SK-N-SH (cell line): ENCODE measurements around the gene CANT1. TPM values are rescaled to one million over a fixed set of nuclear protein-coding genes. Genes with fewer than 3 reads are reported as not detected.

Experiments
- CTCF ChIA-PET: fragments of 300-600, 350-600 bp; formaldehyde crosslinking; extraction: SDS; loops from one replicate; lab custom pipeline; 2021; lab: Yijun Ruan, JAX
- POLR2A ChIA-PET: fragments of 350-600 bp; sonication (Branson Sonifier 250); formaldehyde crosslinking; extraction: SDS; loops from one replicate; lab custom pipeline; 2020; ENCODE audit warnings: antibody characterized with exemption, inconsistent platforms; lab: Yijun Ruan, JAX
- DNase-seq: peaks from one replicate; pipeline ENCODE4 v3.0.0; 2012
- H2AFZ ChIP-seq: fragments of 200-600 bp; sonication (generic); 2 replicates; pipeline ENCODE4 v1.8.1; 2016; ENCODE audit warnings: antibody characterized with exemption, mild to moderate bottlenecking, low read depth
- H3F3A ChIP-seq: fragments of 200-600 bp; sonication (generic); replicated peaks from 2 replicates; pipeline ENCODE3; 2016; ENCODE audit warnings: antibody characterized with exemption, mild to moderate bottlenecking; ENCODE audit not compliant: insufficient read depth
- H3K27ac ChIP-seq, 2 experiments: fragments of 200-500 bp in 1 of 2; fragments of 200-600 bp in 1 of 2; sonication (Bioruptor generic) in 1 of 2; sonication (generic), shearing (Covaris generic) in 1 of 2; 2 replicates each; pipeline versions ENCODE4 v1.5.1 to v1.6.1; 2014 to 2016; ENCODE audit warnings: low read depth in 2 of 2, inconsistent platforms in 1 of 2, low read length in 1 of 2, mild to moderate bottlenecking in 1 of 2, mixed read lengths in 1 of 2
- H3K27me3 ChIP-seq: fragments of 200-600 bp; sonication (generic), shearing (Covaris generic); 2 replicates; pipeline ENCODE4 v1.6.1; 2016; ENCODE audit warnings: mixed run types; ENCODE audit not compliant: insufficient read depth
- H3K36me3 ChIP-seq, 2 experiments: fragments of 200-500 bp in 1 of 2; fragments of 200-600 bp in 1 of 2; sonication (Bioruptor generic) in 1 of 2; sonication (generic) in 1 of 2; replicated peaks in 1 of 2; 2 replicates each; pipeline versions ENCODE3 to v1.5.1; 2014 to 2016; ENCODE audit warnings: low read length in 1 of 2, mild to moderate bottlenecking in 1 of 2; ENCODE audit not compliant: insufficient read depth in 2 of 2, control insufficient read depth in 1 of 2
- H3K4me1 ChIP-seq, 2 experiments: fragments of 200-500 bp in 1 of 2; fragments of 200-600 bp in 1 of 2; sonication (Bioruptor generic) in 1 of 2; sonication (generic), shearing (Covaris generic) in 1 of 2; 2 replicates each; pipeline versions ENCODE4 v1.5.1 to v1.6.1; 2014 to 2016; ENCODE audit warnings: low read depth in 1 of 2, low read length in 1 of 2, mixed run types in 1 of 2; ENCODE audit not compliant: insufficient read depth in 2 of 2, control insufficient read depth in 1 of 2
- H3K4me2 ChIP-seq: fragments of 200-600 bp; sonication (generic), shearing (Covaris generic); 2 replicates; pipeline ENCODE4 v1.6.1; 2017; ENCODE audit warnings: mixed run types
- H3K4me3 ChIP-seq, 2 experiments: fragments of 200-500 bp in 1 of 2; fragments of 200-600 bp in 1 of 2; sonication (Bioruptor generic) in 1 of 2; sonication (generic), shearing (Covaris generic) in 1 of 2; 2 replicates each; pipeline versions ENCODE4 v1.5.1 to v1.8.1; 2014 to 2016; ENCODE audit warnings: low read depth in 2 of 2, inconsistent platforms in 1 of 2, low read length in 1 of 2, mild to moderate bottlenecking in 1 of 2, mixed read lengths in 1 of 2, moderate library complexity in 1 of 2
- H3K79me2 ChIP-seq: fragments of 200-600 bp; sonication (generic); 2 replicates; pipeline ENCODE4 v1.8.1; 2017; ENCODE audit warnings: mild to moderate bottlenecking; ENCODE audit not compliant: insufficient read depth
- H3K9ac ChIP-seq: fragments of 200-600 bp; sonication (generic); 2 replicates; pipeline ENCODE4 v1.6.1; 2017; ENCODE audit warnings: mixed run types
- H3K9me2 ChIP-seq: fragments of 200-600 bp; sonication (generic); 2 replicates; pipeline ENCODE4 v1.6.1; 2017; ENCODE audit warnings: mixed run types
- H3K9me3 ChIP-seq: fragments of 200-600 bp; sonication (generic); 2 replicates; pipeline ENCODE4 v1.6.1; 2017; ENCODE audit warnings: mixed run types, mild to moderate bottlenecking, moderate library complexity
- H4K20me1 ChIP-seq: fragments of 200-600 bp; sonication (generic); 2 replicates; pipeline ENCODE4 v1.6.1; 2017; ENCODE audit warnings: mild to moderate bottlenecking, mixed run types; ENCODE audit not compliant: insufficient read depth
- ELF1 ChIP-seq: IDR thresholded peaks from 2 replicates; pipeline ENCODE4 v1.4.0; 2012
- EZH2phosphoT487 ChIP-seq: fragments of 200-600 bp; sonication (generic); IDR thresholded peaks from 2 replicates; pipeline ENCODE4 v1.6.1; 2017; ENCODE audit warnings: low read depth, mixed run types, mild to moderate bottlenecking, antibody characterized with exemption, moderate library complexity, borderline replicate concordance
- MXI1 ChIP-seq: IDR thresholded peaks from 2 replicates; pipeline ENCODE4 v1.6.1; 2012; ENCODE audit warnings: mild to moderate bottlenecking, low read depth, low read length, improper control_type of control experiment
- NFIC ChIP-seq: IDR thresholded peaks from 2 replicates; pipeline ENCODE4 v1.4.0; 2012; ENCODE audit warnings: borderline replicate concordance
- POLR2AphosphoS5 ChIP-seq: IDR thresholded peaks from 2 replicates; pipeline ENCODE4 v1.6.1; 2012; ENCODE audit warnings: low read depth, low read length
- RFX5 ChIP-seq: IDR thresholded peaks from 2 replicates; pipeline ENCODE4 v1.6.1; 2012; ENCODE audit warnings: mild to moderate bottlenecking, improper control_type of control experiment, low read length
- RXRA ChIP-seq: IDR thresholded peaks from 2 replicates; pipeline ENCODE4 v1.4.0; 2012; ENCODE audit warnings: low read depth, mild to moderate bottlenecking, borderline replicate concordance
- SIN3A ChIP-seq: IDR thresholded peaks from 2 replicates; pipeline ENCODE4 v1.6.1; 2012; ENCODE audit warnings: low read depth, mild to moderate bottlenecking, low read length, moderate library complexity, borderline replicate concordance
- SMC3 ChIP-seq: IDR thresholded peaks from 2 replicates; pipeline ENCODE4 v1.6.1; 2012; ENCODE audit warnings: low read depth, low read length, improper control_type of control experiment
- TCF12 ChIP-seq: IDR thresholded peaks from 2 replicates; pipeline ENCODE4 v1.4.0; 2012
- WGBS: methylation state at CpG from one replicate; pipeline ENCODE4 v1.1.6; 2017; ENCODE audit warnings: low lambda C conversion rate; 5-methylcytosine and 5-hydroxymethylcytosine counted together
- polyA plus RNA-seq, 3 experiments: library from polyadenylated mRNA; depleted of rRNA; stranded (reverse); fragments of >200 nt; gene quantifications; 2 replicates each; pipeline ENCODE4 v1.2.3, GENCODE V29; 2012
- TF ChIP-seq, protein P1 (sequence below): fragments of 150-350 bp; IDR thresholded peaks from 2 replicates; pipeline ENCODE4 v1.6.1; 2017; ENCODE audit warnings: antibody characterized with exemption, low read length, low read depth, borderline replicate concordance
- TF ChIP-seq, protein P2 (sequence below): IDR thresholded peaks from 2 replicates; pipeline ENCODE4 v1.4.0; 2012; ENCODE audit warnings: low read depth, borderline replicate concordance
- TF ChIP-seq, protein P3 (sequence below): IDR thresholded peaks from 2 replicates; pipeline ENCODE4; 2012
- TF ChIP-seq, protein P4 (sequence below): fragments of 200-600 bp; sonication (generic); IDR thresholded peaks from 2 replicates; pipeline ENCODE4 v1.6.1; 2017; ENCODE audit warnings: antibody characterized with exemption, mild to moderate bottlenecking, moderate library complexity

Gene CANT1
- polyA plus RNA-seq, 1 of the 3 experiments (the other 2 are of a cell fraction) = 87.4 TPM

DNA sequence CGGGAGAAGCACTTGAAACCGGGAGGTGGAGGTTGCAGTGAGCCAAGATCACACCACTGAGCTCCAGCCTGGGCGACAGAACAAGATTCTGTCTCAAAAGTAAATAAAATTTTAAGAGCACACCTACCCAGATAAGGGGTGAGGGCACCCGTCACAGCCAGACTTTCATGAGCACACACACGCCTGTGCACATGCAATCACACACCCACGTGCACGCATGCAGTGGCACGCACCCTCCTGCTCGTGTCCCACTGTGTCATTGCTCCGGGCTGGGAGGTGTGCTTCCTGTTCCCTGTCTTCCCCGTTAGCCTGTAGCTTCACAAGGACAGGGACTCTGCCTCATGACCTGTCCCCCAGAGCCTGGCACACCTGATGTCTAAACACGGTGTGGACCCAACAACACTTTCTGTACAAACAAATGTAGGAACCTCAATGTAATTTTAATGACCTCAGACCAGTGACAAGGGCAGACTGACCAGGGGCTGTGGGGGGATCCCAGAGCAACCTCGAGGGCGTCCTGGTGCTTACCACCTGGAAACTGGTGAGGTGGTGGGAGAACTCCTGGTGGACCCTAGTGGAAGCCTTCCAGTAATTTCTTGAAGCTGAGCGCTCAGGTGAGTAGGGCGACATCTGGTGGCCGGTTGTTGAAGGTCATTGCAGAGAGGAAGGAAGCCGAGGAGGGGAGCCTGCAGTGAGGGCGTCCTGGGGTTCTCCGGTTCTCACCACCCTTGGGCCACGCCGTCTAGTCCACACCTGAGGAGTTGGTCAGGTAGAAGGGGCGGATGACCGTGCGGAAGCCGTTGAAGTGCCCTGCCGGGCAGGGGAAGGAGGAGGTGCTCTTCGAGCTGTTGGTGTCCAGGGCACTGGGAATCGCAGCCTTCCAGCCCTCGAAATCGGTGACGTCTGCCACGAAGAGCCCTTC lies 38.5 kb downstream of the CANT1 start (continued):
- TF ChIP-seq SMC3 = peak; percentile 98
- no peak for TF ChIP-seq RFX5
- TF ChIP-seq RXRA = no peak
- no peak for TF ChIP-seq MXI1
- TF ChIP-seq NFIC = no peak
- TF ChIP-seq, all 33 proteins: peak for 6

DNA sequence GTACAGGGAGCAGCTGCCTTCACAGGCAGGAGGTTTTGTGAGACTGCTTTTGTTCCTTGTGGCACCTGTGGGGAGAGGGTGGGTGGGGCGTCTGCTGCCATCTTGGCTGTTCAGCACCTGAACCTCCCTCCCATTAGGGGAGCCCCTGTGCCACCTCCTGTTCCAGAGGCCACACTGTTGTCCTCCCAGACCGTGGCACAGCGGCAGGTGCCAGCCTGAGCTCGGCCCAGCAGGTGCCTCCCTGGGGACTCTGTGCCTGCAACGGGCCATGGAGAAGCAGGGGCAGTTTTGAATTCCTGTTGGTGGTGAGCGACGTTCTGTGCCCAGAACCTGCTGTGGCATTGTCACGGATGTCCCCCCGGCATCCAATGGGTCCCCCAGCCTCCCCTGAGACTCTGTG lies 39.7 kb downstream of the CANT1 start:
- peaks cover 0 to 22% of the 10 kb centered on the region in 2 experiments; a peak in 1 of 4 replicates for H3K4me1 ChIP-seq
- no peak for TF ChIP-seq ELF1
- no peak for TF ChIP-seq RFX5
- TF ChIP-seq, protein P1, sequence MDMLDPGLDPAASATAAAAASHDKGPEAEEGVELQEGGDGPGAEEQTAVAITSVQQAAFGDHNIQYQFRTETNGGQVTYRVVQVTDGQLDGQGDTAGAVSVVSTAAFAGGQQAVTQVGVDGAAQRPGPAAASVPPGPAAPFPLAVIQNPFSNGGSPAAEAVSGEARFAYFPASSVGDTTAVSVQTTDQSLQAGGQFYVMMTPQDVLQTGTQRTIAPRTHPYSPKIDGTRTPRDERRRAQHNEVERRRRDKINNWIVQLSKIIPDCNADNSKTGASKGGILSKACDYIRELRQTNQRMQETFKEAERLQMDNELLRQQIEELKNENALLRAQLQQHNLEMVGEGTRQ = no peak
- TF ChIP-seq SMC3 = no peak
- TF ChIP-seq POLR2AphosphoS5 = no peak
- TF ChIP-seq, protein P2, sequence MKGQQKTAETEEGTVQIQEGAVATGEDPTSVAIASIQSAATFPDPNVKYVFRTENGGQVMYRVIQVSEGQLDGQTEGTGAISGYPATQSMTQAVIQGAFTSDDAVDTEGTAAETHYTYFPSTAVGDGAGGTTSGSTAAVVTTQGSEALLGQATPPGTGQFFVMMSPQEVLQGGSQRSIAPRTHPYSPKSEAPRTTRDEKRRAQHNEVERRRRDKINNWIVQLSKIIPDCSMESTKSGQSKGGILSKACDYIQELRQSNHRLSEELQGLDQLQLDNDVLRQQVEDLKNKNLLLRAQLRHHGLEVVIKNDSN = no peak
- TF ChIP-seq MXI1 = no peak
- TF ChIP-seq TCF12 = no peak
- TF ChIP-seq, all 33 proteins: peak for 0
- Histone ChIP-seq H3K4me2 (no peak overlapping the region), H3K27me3 (no peaks in the 10 kb centered on the region), H3F3A (no peaks in the 10 kb centered on the region), H3K4me3 (no peak overlapping the region), H3K9ac (no peak overlapping the region), H3K9me3 (no peaks in the 10 kb centered on the region), H3K27ac (no peak overlapping the region), H3K36me3 (peaks cover 17 to 46% of the 10 kb centered on the region in 2 experiments), H3K9me2 (no peaks in the 10 kb centered on the region), H3K79me2 (no peaks in the 10 kb centered on the region), H4K20me1 (no peaks in the 10 kb centered on the region), H2AFZ (no peak overlapping the region)
- WGBS = 89% methylated on average over 5 of the region's 9 CpGs
- DNase-seq = peak; percentile 28
- POLR2A ChIA-PET = no interaction called here
- CTCF ChIA-PET = interaction anchor here (1.1 to 26.0 kb wide), 14 partner anchors 12 to 158 kb away, joined by 3 to 458 read pairs (median 26); partner anchors contain the start of gene LGALS3BP

DNA sequence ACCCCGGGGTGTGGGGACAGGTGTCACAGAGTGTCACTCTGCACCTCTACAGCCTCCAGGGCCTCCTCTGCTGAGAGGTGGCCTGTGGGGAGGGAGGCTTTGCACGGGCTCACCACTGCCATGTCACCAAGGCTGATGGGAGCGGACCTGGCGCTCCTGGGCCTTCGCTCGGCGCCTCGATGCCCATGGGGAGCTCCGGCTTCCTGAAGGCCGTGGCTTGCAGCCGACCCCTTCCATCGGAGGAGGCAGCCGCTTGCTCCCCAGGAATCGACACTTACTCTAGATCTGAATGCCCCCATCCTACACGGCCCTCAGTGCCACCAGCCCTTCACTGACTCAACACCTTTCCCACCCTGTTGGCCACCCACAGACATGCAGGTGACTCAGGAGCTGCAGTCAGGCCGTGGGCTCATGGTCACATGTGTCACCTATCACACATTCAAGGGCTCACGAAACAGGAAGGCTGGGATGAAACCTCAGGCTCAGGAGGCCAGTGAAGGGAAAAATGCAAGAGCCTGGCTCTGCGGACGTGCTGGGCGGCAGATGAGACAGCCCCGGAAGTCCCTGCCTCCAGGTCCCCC lies 41.7 kb downstream of the CANT1 start:
- Histone ChIP-seq H3K36me3 (peaks cover 17 to 37% of the 10 kb centered on the region in 2 experiments), H3K9ac (no peak overlapping the region), H4K20me1 (no peaks in the 10 kb centered on the region), H3K9me3 (no peaks in the 10 kb centered on the region), H3F3A (no peaks in the 10 kb centered on the region), H3K9me2 (no peaks in the 10 kb centered on the region), H2AFZ (no peak overlapping the region), H3K4me2 (no peak overlapping the region), H3K79me2 (no peaks in the 10 kb centered on the region), H3K4me1 (peaks cover 0 to 14% of the 10 kb centered on the region in 2 experiments; a peak in 1 of 4 replicates), H3K27ac (no peak overlapping the region), H3K27me3 (no peaks in the 10 kb centered on the region), H3K4me3 (no peak overlapping the region)
- TF ChIP-seq NFIC (no peak), EZH2phosphoT487 (no peak), POLR2AphosphoS5 (no peak), SIN3A (no peak)
- TF ChIP-seq, protein P2 = no peak
- TF ChIP-seq, protein P3, sequence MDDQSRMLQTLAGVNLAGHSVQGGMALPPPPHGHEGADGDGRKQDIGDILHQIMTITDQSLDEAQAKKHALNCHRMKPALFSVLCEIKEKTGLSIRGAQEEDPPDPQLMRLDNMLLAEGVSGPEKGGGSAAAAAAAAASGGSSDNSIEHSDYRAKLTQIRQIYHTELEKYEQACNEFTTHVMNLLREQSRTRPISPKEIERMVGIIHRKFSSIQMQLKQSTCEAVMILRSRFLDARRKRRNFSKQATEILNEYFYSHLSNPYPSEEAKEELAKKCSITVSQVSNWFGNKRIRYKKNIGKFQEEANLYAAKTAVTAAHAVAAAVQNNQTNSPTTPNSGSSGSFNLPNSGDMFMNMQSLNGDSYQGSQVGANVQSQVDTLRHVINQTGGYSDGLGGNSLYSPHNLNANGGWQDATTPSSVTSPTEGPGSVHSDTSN = no peak
- TF ChIP-seq, protein P4, sequence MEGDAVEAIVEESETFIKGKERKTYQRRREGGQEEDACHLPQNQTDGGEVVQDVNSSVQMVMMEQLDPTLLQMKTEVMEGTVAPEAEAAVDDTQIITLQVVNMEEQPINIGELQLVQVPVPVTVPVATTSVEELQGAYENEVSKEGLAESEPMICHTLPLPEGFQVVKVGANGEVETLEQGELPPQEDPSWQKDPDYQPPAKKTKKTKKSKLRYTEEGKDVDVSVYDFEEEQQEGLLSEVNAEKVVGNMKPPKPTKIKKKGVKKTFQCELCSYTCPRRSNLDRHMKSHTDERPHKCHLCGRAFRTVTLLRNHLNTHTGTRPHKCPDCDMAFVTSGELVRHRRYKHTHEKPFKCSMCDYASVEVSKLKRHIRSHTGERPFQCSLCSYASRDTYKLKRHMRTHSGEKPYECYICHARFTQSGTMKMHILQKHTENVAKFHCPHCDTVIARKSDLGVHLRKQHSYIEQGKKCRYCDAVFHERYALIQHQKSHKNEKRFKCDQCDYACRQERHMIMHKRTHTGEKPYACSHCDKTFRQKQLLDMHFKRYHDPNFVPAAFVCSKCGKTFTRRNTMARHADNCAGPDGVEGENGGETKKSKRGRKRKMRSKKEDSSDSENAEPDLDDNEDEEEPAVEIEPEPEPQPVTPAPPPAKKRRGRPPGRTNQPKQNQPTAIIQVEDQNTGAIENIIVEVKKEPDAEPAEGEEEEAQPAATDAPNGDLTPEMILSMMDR = no peak
- DNase-seq = no peak
- ChIA-PET CTCF (interaction anchor here (0.9 to 26.0 kb wide), 6 partner anchors 18 to 124 kb away, joined by 3 to 458 read pairs (median 3); no protein-coding TSS in a partner anchor), POLR2A (no interaction called here)
- WGBS = 95% methylated on average over 19 of the region's 21 CpGs
